SU-DHL-6 (cell line): ENCODE measurements around the gene SRGAP3.

Source experiments
- H2AFZ ChIP-seq: fragments of 200-600 bp; sonication (generic); 2 replicates; pipeline ENCODE4 v1.6.1; 2014; ENCODE audit warnings: low read depth, mild to moderate bottlenecking, moderate library complexity, mixed read lengths, antibody characterized with exemption, low read length; ENCODE audit not compliant: severe bottlenecking
- H3F3A ChIP-seq: fragments of 200-600 bp; shearing (Covaris generic); 2 replicates; pipeline ENCODE4 v1.6.0; 2016; ENCODE audit warnings: antibody characterized with exemption, mild to moderate bottlenecking; ENCODE audit not compliant: insufficient read depth
- H3K27ac ChIP-seq: fragments of 200-600 bp; sonication (generic); 2 replicates; pipeline ENCODE4 v1.5.1; 2016; ENCODE audit warnings: low read depth, mild to moderate bottlenecking, low read length, moderate library complexity, mixed read lengths
- H3K27me3 ChIP-seq: fragments of 200-600 bp; sonication (generic), shearing (Covaris generic); 2 replicates; pipeline ENCODE4 v1.6.0; 2014; ENCODE audit warnings: mild to moderate bottlenecking, low read length
- H3K36me3 ChIP-seq: fragments of 200-600 bp; sonication (generic); 2 replicates; pipeline ENCODE4 v1.6.1; 2014; ENCODE audit warnings: mild to moderate bottlenecking, low read length, mixed read lengths
- H3K4me2 ChIP-seq: fragments of 300-600, 200-600 bp; shearing (Covaris generic), sonication (generic); 2 replicates; pipeline ENCODE4 v1.6.0; 2014; ENCODE audit warnings: low read length, low read depth, mild to moderate bottlenecking; ENCODE audit not compliant: poor library complexity, severe bottlenecking
- H3K4me3 ChIP-seq: fragments of 200-600 bp; sonication (generic); 2 replicates; pipeline ENCODE4 v1.5.1; 2014; ENCODE audit warnings: antibody characterized with exemption, low read length, mild to moderate bottlenecking, mixed read lengths; ENCODE audit not compliant: insufficient read depth, poor library complexity, severe bottlenecking
- H3K79me2 ChIP-seq: fragments of 200-600 bp; sonication (generic); 2 replicates; pipeline ENCODE4 v1.6.1; 2014; ENCODE audit warnings: mild to moderate bottlenecking, low read length, moderate library complexity; ENCODE audit not compliant: insufficient read depth
- H3K9ac ChIP-seq: fragments of 200-600 bp; sonication (generic); 2 replicates; pipeline ENCODE4 v1.7.0; 2014; ENCODE audit warnings: mild to moderate bottlenecking, low read length
- H3K9me2 ChIP-seq: fragments of 200-600 bp; sonication (generic); replicated peaks from 2 replicates; pipeline ENCODE4 v1.6.1; 2014; ENCODE audit warnings: low read length; ENCODE audit not compliant: insufficient read depth
- H3K9me3 ChIP-seq: fragments of 200-600 bp; sonication (generic); 2 replicates; pipeline ENCODE4 v1.6.1; 2014; ENCODE audit warnings: low read length, mixed read lengths; ENCODE audit not compliant: insufficient read depth
- H4K20me1 ChIP-seq: fragments of 200-600 bp; sonication (generic); 2 replicates; pipeline ENCODE4 v1.6.1; 2014; ENCODE audit warnings: low read depth, mild to moderate bottlenecking, antibody characterized with exemption, low read length, moderate library complexity, mixed read lengths
- CTCF ChIP-seq: fragments of 200-600 bp; sonication (generic); IDR thresholded peaks from one replicate; pipeline ENCODE4 v1.5.1; 2017; ENCODE audit warnings: antibody characterized with exemption, mild to moderate bottlenecking, low read length, moderate library complexity; ENCODE audit not compliant: insufficient read depth, poor library complexity, severe bottlenecking
- EZH2phosphoT487 ChIP-seq: fragments of 200-600 bp; sonication (generic), shearing (Covaris generic); conservative IDR thresholded peaks from 2 replicates; pipeline ENCODE4 v1.6.1; 2018; ENCODE audit warnings: mild to moderate bottlenecking, antibody characterized with exemption, low read length, moderate library complexity, mixed read lengths

The SRGAP3 gene

GRCh38 chr3:9201955-9202354 lies 47.5 kb downstream of the SRGAP3 start:
- Histone ChIP-seq H4K20me1 (no peaks in the 10 kb centered on the region), H3K9me2 (no peaks in the 10 kb centered on the region), H3K4me2 (no peak overlapping the region), H3K79me2 (no peaks in the 10 kb centered on the region), H3K9me3 (no peaks in the 10 kb centered on the region), H2AFZ (no peak overlapping the region), H3F3A (no peaks in the 10 kb centered on the region), H3K36me3 (no peaks in the 10 kb centered on the region), H3K9ac (no peak overlapping the region), H3K27ac (no peak overlapping the region), H3K4me3 (no peak overlapping the region), H3K27me3 (no peaks in the 10 kb centered on the region)
- TF ChIP-seq CTCF (no peak), EZH2phosphoT487 (no peak)

GRCh38 chr3:9201266-9201665 lies 48.2 kb downstream of the SRGAP3 start:
- Histone ChIP-seq H3K9me2 (no peaks in the 10 kb centered on the region), H4K20me1 (no peaks in the 10 kb centered on the region), H3K9ac (no peak overlapping the region), H2AFZ (no peak overlapping the region), H3K36me3 (no peaks in the 10 kb centered on the region), H3K27me3 (no peaks in the 10 kb centered on the region), H3K4me2 (no peak overlapping the region), H3K4me3 (no peak overlapping the region), H3F3A (no peaks in the 10 kb centered on the region), H3K9me3 (no peaks in the 10 kb centered on the region), H3K79me2 (no peaks in the 10 kb centered on the region), H3K27ac (no peak overlapping the region)
- TF ChIP-seq CTCF (no peak), EZH2phosphoT487 (no peak)

GRCh38 chr3:9199775-9200174 lies 49.7 kb downstream of the SRGAP3 start:
- H3K79me2 ChIP-seq: no peaks in the 10 kb centered on the region

More at GRCh38 chr3:9199775-9200174, 49.7 kb downstream of the SRGAP3 start:
- Histone ChIP-seq H3K9ac (no peak overlapping the region), H2AFZ (no peak overlapping the region), H3K27me3 (no peaks in the 10 kb centered on the region), H4K20me1 (no peaks in the 10 kb centered on the region), H3K27ac (no peak overlapping the region), H3K9me2 (no peaks in the 10 kb centered on the region), H3F3A (no peaks in the 10 kb centered on the region), H3K4me2 (no peak overlapping the region), H3K9me3 (no peaks in the 10 kb centered on the region), H3K4me3 (no peak overlapping the region), H3K36me3 (no peaks in the 10 kb centered on the region)
- TF ChIP-seq CTCF (no peak), EZH2phosphoT487 (no peak)
